Muscle of back (tissue), 11 donors: Measurements from ENCODE around the gene KRTAP12-1. TPM values are rescaled to one million over a fixed set of nuclear protein-coding genes. Genes with fewer than 3 reads are reported as not detected.
"Not testable (repeated sequence)": the region's sequence is repeated elsewhere in the genome, so short reads cannot be mapped to it uniquely, and the experiment has no call there.

ENCODE experiments used
- DNase-seq, 3 donors: peaks; one replicate each; pipeline versions ENCODE4 v3.0.0 to v3.0.0-alpha.2; 2013
- polyA plus RNA-seq, 10 donors: library from polyadenylated mRNA; unstranded; fragments of 120-200 nt; gene quantifications; one replicate each; pipeline ENCODE4 v1.2.1, GENCODE V29; 2013; ENCODE audit not compliant: insufficient read length in 10 of 10

The KRTAP12-1 gene
- polyA plus RNA-seq, 10 donors = not detected

GRCh38 chr21:44667612-44668011, 14.4 kb downstream of the KRTAP12-1 start:
- DNase-seq = no peak

DNA sequence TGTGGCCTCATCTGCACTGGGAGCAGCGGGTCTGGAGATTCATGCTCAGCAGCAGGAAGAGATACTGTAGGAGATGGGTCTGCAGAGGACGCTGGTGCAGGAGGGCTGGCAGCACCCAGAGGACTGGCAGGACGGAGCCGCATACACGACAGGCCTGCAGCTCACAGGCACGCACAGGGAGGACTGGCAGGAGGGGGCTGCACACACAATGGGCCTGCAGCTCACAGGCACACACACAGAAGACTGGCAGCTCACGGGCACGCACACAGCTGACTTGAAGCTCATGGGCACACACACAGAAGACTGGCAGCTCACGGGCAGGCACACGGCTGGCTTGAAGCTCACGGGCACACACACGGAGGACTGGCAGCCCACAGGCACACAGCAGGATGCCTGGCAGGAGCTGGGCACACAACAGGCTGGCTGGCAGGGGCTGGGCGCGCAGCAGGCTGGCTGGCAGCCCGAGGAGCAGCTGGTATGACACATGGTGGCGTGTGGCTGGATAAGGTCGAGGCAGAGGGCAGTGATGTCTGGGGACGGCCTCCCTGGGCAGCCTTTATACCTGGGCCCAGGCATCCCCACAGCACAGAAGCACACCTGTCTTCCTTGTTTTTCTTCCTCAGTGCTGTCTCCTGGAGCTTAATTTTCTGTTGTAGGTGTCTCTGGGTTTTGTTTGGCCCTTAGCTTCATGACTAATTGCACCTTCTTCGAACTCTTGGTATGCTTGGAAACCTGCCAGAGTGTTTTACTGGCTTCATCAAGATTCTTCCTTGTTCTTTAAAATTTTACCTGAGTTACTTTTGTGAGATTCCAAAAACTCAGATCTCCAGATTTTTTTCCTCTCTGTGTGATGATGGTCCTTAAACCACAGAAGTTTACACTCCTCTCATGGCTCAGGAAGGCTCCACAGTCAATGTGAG, 15.3 kb downstream of the KRTAP12-1 start, which contains the start of gene KRTAP12-2:
Gene KRTAP12-2 (minus strand): TSS at position 527 of the 920 bp plus-strand sequence. CDS start 41 bp downstream, at position 486.
- no peak for DNase-seq

- no peak for DNase-seq
Observed at GRCh38 chr21:44664691-44665090, 17.3 kb downstream of the KRTAP12-1 start.

- DNase-seq = not testable (repeated sequence)
Observed at GRCh38 chr21:44661567-44661966, 20.4 kb downstream of the KRTAP12-1 start.

- no peak for DNase-seq
Observed at GRCh38 chr21:44658913-44659595, 22.9 kb downstream of the KRTAP12-1 start.

- no peak for DNase-seq
Observed at GRCh38 chr21:44658541-44658910, 23.4 kb downstream of the KRTAP12-1 start.

DNA sequence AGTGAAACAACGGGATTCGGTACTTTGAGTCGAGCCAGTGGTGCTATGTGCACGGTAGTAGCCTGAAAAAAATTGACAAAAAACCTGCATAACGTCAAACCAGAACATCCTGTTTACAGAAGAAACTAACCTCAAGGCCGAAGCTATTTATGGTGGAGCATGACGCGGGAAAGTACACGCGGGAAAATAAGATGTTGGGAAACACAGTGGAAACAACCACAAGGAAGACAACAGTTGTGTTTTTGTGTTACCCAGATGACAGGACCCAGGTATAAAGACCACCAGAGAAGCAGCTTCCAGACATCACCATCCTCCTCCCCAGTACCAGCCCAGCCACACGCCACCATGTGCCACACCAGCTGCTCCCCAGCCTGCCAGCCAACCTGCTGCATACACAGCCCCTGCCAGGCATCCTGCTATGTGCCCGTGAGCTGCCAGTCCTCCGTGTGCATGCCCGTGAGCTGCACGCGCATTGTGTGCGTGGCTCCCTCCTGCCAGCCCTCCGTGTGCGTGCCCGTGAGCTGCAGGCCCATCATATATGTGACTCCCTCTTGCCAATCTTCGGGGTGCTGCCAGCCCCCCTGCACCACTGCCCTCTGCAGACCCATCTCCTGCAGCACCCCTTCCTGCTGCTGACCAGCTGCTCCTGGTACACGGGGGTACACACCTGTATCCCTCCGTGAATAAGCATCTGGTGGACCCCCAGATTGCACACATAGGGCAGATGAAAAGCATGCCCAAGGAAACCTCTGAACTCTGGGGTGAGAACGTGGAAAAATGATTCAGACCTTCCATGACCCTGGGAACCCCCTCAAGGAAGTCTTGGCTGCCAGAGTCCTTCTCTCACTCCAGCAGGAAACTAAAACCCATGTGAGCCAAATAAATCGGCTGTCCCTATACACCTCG, 24.1 kb downstream of the KRTAP12-1 start, which contains the start of gene KRTAP12-3:
Gene KRTAP12-3 (plus strand): TSS at position 298 of the 906 bp plus-strand sequence. CDS start 48 bp downstream, at position 346.
- DNase-seq = no peak

DNA sequence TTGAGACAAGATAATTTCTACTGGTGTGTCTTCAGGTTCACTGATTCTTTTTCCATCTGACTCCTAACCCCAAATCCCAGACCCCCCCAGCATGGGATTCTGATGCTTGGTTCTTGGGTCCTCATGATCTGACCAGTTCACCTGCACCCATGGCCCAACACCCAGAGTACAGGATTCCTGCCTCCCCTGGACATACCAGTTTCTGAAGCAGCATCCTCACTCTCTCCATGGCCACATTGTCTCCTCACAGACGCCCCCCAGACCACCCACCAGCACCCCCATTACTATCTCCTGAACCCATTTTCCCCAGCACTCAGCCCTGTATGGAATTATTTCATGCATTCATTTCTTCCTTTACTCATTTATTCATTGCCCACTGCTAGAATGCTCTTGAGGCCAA, 25.1 kb downstream of the KRTAP12-1 start:
- no peak for DNase-seq

DNA sequence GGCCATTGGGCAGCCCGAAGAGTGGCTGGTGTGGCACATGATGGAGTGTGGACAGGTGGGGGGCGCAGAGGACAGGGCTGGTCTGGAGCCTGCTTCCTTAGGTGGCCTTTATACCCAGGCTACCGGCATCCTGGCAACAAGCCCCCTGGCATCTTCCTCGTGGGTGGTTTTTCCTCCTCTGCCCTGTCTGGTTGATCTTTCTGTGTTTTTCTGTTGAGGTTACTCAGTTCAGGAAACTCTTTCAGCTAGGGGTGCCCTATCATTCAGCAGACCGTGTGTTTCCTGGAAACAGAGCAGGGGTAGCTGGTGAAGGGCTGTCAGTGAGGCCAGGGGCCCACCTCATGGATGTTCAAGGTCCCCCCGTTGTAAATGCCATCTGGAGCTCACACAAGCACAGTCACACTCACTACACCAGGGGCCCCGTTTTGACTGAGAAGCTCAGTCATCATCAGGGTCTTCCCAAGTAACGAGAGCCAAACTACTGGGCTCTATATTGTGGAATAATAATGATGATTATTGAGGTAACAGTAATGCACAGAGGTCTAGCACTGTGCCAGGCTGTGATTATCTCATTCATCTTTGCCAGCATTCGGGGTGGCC, 27.3 kb downstream of the KRTAP12-1 start, which contains the start of gene KRTAP12-4:
Gene KRTAP12-4 (minus strand): TSS at position 84 of the 600 bp plus-strand sequence. CDS start 45 bp downstream, at position 39.
- no peak for DNase-seq

DNA sequence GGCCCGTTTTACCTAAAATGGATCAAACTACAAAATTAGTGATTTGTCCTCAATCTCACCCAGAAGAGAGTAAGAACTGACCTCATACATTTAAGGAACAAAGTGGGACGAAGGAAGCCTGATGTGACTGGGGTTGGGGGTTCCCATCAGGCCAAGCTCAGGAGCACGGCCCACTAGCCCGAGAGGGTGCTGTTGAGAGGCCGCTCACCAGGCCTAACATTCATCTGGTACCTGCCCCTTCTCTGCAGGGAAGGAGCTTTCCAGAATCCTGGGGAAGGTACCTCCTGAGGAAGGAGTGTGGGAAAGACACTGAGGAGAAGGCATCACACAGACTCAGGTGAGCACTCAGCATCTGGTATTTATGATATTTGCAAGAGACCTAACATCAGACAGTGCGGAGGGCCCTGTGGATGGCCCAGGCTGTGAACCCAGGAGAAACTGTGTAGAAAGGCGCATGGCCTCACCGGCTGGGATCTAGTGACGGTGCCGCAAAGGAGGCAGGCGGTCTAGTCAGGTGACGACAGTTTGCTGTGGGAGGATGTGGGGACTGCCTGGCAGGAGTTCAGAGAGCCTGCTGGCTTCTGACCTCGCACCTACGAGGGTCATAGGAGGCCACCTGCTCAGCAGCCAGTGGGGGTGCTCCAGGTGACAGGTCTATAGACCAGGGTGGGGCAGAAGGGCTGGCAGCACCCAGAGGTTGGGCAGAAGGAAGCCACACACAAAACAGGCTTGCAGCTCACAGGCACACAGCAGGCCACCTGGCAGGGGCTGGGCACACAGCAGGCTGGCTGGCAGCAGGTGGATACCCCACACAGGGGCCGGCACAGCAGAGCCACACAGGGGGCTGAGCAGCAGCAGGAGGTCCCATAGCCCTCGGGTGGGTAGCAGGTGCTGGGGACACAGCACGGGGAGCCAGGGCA, 28.0 kb downstream of the KRTAP12-1 start:
- DNase-seq = no peak

DNA sequence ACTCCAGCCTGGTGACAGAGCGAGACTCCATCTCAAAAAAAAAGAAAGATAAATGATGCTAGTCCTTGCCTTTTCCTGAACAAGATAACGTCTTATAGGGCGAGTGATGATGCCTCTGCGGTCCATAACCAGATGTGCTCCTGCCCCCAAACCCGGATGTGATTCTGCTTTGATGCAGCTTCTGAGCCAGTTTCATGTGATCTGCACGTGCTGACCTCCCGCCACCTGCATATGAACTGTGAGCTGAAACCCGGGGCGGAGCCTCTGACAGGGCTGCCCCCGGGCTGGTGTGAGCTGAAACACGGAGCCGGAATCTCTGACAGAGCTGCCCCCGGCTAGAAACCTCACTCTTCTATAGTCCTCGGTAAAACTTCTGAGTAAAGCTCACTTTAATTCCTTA, 28.8 kb downstream of the KRTAP12-1 start:
- no peak for DNase-seq

- no peak for DNase-seq
Observed at GRCh38 chr21:44650973-44651675, 30.8 kb downstream of the KRTAP12-1 start.

DNA sequence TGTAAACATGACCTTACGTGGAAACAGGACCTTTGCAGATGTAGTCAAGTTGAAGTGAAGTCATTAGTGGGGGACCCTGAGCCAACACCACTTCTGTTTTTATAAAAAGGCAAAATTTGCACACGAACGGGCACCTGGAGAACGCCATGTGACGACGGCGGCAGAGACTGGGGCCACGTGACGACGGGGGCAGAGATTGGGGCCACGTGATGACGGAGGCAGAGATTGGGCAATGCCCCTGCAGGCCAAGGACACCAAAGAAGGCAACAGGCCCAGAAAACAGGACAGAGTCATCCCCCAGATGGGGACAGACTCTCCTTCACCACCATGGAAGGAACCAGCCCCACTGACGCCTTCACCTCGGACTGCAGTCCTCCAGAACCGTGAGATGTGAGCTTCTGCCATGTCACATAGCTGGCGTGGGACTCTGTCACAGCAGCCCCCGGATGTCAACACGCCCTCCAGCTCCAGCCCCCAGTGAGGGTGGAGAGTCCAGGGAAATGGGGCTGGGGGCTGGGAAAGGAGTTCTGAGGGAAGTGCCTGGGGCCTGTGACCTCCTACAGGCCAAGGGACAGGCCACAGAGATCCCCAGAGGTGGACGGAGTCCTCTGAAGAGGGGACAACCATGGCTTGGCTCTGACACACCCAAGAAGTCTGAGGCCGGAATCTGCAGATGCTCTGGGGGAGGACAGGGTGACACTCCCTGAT, 31.5 kb downstream of the KRTAP12-1 start:
- no peak for DNase-seq

DNA sequence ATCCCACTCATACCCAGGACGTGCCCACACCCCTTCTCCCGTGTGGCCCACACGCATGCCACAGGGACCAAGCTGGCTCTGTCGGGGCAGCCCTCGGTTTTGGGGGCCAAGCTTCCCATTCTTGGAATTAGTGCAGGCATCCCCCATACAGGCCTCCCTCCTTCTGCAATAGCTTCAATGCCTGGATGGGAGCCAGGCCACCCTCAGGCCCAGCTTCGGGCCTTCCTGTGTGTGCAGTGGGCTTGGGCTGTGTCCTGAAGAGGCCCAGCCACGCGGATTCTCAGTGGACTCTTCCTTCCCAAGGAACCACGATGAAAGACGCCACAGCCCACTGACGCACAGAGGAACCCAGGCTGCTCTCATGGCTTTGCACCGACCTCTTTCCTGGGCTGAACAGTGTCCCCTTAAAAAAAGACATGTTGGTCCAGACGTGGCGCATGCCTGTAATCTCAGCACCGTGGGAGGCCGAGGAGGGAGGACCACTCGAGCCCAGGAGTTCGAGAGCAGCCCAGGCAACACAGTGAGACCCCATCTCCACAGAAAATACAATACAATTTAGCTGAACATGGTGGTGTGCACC, 32.4 kb downstream of the KRTAP12-1 start:
- peak in 1 of 3 donors; percentile 22 for DNase-seq

GRCh38 chr21:44648557-44649311, 33.2 kb downstream of the KRTAP12-1 start:
- DNase-seq = no peak

DNA sequence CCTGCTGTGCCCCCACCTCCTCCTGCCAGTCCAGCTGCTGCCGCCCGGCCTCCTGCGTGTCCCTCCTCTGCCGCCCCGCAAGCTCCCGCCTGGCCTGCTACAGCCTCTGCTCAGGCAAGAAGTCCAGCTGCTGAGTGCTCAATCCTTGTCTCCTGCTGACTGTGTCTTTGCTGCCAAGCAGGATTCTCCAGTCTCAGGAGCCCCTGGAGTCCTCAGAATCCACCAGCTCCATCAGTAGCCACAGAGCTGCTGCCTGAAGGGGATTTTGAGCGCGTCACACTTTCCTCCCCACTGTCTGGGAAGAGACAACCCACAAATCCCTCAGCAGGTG, 34.8 kb downstream of the KRTAP12-1 start:
- DNase-seq = peak in 1 of 3 donors; percentile 22
